ENCODE results near the gene ACAD11.

Gene ACAD11

DNA sequence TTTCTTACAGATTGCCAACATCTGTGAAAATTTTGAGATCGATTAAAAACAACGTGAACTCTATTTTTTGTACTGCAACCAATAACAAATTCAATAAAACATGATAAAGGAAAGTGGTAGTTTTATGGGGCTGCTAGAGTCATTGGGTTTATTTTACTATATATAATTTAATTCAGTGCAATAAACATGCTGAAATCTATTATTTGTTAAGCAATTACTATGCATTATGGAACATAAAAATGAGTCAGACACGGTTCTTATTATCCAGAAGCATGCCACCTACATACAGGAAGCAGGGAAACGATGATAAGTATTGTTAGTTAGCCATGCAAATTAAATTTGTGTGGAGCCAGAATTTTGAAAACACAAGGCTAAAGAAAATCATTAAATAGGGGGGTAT, 35.4 kb upstream of the ACAD11 start:
- Histone ChIP-seq H3K27me3 (ENCODE audit: control insufficient read depth in 3 of 3, insufficient read depth in 3 of 3, low read depth in 1 of 3, low read length in 3 of 3) (no peaks in the 10 kb centered on the region), H2BK12ac (ENCODE audit: low read length) (no peak overlapping the region), H3K4me3 (ENCODE audit: low read length in 2 of 2) (no peak overlapping the region), H3K23ac (ENCODE audit: low read depth, low read length, poor library complexity) (no peak overlapping the region), H2BK5ac (ENCODE audit: low read length) (no peak overlapping the region), H3K9ac (ENCODE audit: low read depth, low read length, poor library complexity) (no peak overlapping the region), H3K36me3 (replicated peaks in 1 of 2; ENCODE audit: control insufficient read depth in 2 of 2, insufficient read depth in 2 of 2, low read length in 2 of 2) (peaks cover 13 to 95% of the 10 kb centered on the region in 2 donors), H4K8ac (ENCODE audit: low read depth, low read length) (no peak overlapping the region), H3K79me1 (ENCODE audit: low read depth, low read length) (no peaks in the 10 kb centered on the region), H3K4ac (ENCODE audit: low read length) (no peak overlapping the region), H2AFZ (ENCODE audit: low read length) (no peak overlapping the region), H3K14ac (ENCODE audit: low read length) (no peak overlapping the region), H3K4me1 (ENCODE audit: control insufficient read depth in 2 of 2, insufficient read depth in 1 of 2, low read depth in 1 of 2, low read length in 2 of 2) (no peaks in the 10 kb centered on the region), H3K18ac (ENCODE audit: low read length) (no peak overlapping the region), H2BK120ac (ENCODE audit: low read depth, low read length) (no peak overlapping the region), H2BK15ac (ENCODE audit: low read length) (no peak overlapping the region), H2AK5ac (ENCODE audit: low read depth, low read length) (no peak overlapping the region), H3K4me2 (ENCODE audit: insufficient read depth, low read length, poor library complexity, severe bottlenecking) (no peak overlapping the region), H4K91ac (ENCODE audit: low read depth, low read length, poor library complexity) (no peak overlapping the region), H3K9me3 (replicated peaks in 1 of 2; ENCODE audit: control insufficient read depth in 2 of 2, insufficient read depth in 1 of 2, low read depth in 1 of 2, low read length in 2 of 2) (no peaks in the 10 kb centered on the region), H3K27ac (replicated peaks; ENCODE audit: low read length) (no peak overlapping the region)
- no CpG with 5 or more reads among the region's 4 CpGs for WGBS, 2 donors (ENCODE audit: extremely low coverage in 2 of 2, insufficient read length in 2 of 2, insufficient replicate concordance in 1 of 2)
- DNase-seq (ENCODE audit: low spot score), result no peak

DNA sequence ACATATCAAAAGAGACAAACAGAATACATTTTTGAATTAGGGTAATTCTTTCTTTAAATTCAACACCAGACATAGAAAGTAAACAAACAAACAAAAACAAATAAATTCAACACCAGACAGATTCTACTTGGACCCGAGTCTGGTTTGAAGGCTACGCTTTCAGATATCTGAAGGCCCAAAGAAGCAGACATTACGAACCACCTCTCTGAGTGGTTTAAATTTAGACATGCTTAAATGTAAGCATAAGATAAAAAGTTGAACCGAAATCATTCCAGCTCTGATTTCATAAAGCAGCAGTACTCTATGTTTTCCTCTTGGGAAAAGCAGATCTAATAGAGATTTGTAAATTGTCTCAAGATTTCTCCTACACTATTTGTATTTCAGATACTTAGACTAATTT, 30.4 kb upstream of the ACAD11 start:
- no peak overlapping the region for H3K4me3 ChIP-seq (ENCODE audit: low read length in 2 of 2)
- no peak overlapping the region for H3K14ac ChIP-seq (ENCODE audit: low read length)
- H2BK15ac ChIP-seq (ENCODE audit: low read length), result no peak overlapping the region
- H2BK5ac ChIP-seq (ENCODE audit: low read length), result no peak overlapping the region
- H3K4ac ChIP-seq (ENCODE audit: low read length), result no peak overlapping the region
- H2BK12ac ChIP-seq (ENCODE audit: low read length), result no peak overlapping the region
- H3K9me3 ChIP-seq (replicated peaks in 1 of 2; ENCODE audit: control insufficient read depth in 2 of 2, insufficient read depth in 1 of 2, low read depth in 1 of 2, low read length in 2 of 2), result no peaks in the 10 kb centered on the region
- H4K91ac ChIP-seq (ENCODE audit: low read depth, low read length, poor library complexity), result no peak overlapping the region
- H4K8ac ChIP-seq (ENCODE audit: low read depth, low read length), result no peak overlapping the region
- no peak overlapping the region for H3K4me2 ChIP-seq (ENCODE audit: insufficient read depth, low read length, poor library complexity, severe bottlenecking)
- no peaks in the 10 kb centered on the region for H3K27me3 ChIP-seq (ENCODE audit: control insufficient read depth in 3 of 3, insufficient read depth in 3 of 3, low read depth in 1 of 3, low read length in 3 of 3)
- no peak overlapping the region for H3K27ac ChIP-seq (replicated peaks; ENCODE audit: low read length)
- H2AFZ ChIP-seq (ENCODE audit: low read length), result no peak overlapping the region
- peaks cover 15 to 98% of the 10 kb centered on the region in 2 donors for H3K36me3 ChIP-seq (replicated peaks in 1 of 2; ENCODE audit: control insufficient read depth in 2 of 2, insufficient read depth in 2 of 2, low read length in 2 of 2)
- no peak overlapping the region for H3K23ac ChIP-seq (ENCODE audit: low read depth, low read length, poor library complexity)
- no peaks in the 10 kb centered on the region for H3K79me1 ChIP-seq (ENCODE audit: low read depth, low read length)
- no CpG with 5 or more reads among the region's 4 CpGs for WGBS, 2 donors (ENCODE audit: extremely low coverage in 2 of 2, insufficient read length in 2 of 2, insufficient replicate concordance in 1 of 2)
- no peak overlapping the region for H3K9ac ChIP-seq (ENCODE audit: low read depth, low read length, poor library complexity)
- H3K18ac ChIP-seq (ENCODE audit: low read length), result no peak overlapping the region
- no peaks in the 10 kb centered on the region for H3K4me1 ChIP-seq (ENCODE audit: control insufficient read depth in 2 of 2, insufficient read depth in 1 of 2, low read depth in 1 of 2, low read length in 2 of 2)
- no peak for DNase-seq (ENCODE audit: low spot score)
- no peak overlapping the region for H2BK120ac ChIP-seq (ENCODE audit: low read depth, low read length)
- no peak overlapping the region for H2AK5ac ChIP-seq (ENCODE audit: low read depth, low read length)

DNA sequence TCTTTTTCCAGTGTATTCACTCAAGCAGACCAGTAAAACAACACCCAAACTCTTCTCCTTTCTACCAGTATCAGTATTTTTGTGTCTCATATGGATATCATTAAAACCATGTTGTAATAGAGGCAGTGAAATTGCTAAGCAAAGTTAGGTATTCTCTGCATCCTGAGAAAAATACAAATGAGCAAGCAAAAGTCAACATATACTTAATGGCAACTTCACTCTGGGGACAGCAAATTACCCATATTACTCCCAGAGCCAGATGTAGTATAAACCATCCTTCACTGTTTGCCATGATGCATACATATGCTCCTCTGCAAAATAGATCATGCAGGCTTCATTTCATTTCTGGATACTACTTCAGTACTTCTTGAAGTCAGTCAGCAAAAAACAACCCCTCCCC, 22.6 kb upstream of the ACAD11 start:
- Histone ChIP-seq H3K14ac (ENCODE audit: low read length) (no peak overlapping the region), H3K27me3 (ENCODE audit: control insufficient read depth in 3 of 3, insufficient read depth in 3 of 3, low read depth in 1 of 3, low read length in 3 of 3) (no peaks in the 10 kb centered on the region), H3K4me1 (ENCODE audit: control insufficient read depth in 2 of 2, insufficient read depth in 1 of 2, low read depth in 1 of 2, low read length in 2 of 2) (no peaks in the 10 kb centered on the region), H2BK5ac (ENCODE audit: low read length) (no peak overlapping the region), H4K8ac (ENCODE audit: low read depth, low read length) (no peak overlapping the region), H3K4me2 (ENCODE audit: insufficient read depth, low read length, poor library complexity, severe bottlenecking) (no peak overlapping the region), H4K91ac (ENCODE audit: low read depth, low read length, poor library complexity) (no peak overlapping the region), H3K4ac (ENCODE audit: low read length) (no peak overlapping the region), H2AFZ (ENCODE audit: low read length) (no peak overlapping the region), H2BK12ac (ENCODE audit: low read length) (no peak overlapping the region), H3K79me1 (ENCODE audit: low read depth, low read length) (no peaks in the 10 kb centered on the region), H2AK5ac (ENCODE audit: low read depth, low read length) (no peak overlapping the region), H3K4me3 (ENCODE audit: low read length in 2 of 2) (no peak overlapping the region), H3K9ac (ENCODE audit: low read depth, low read length, poor library complexity) (no peak overlapping the region), H3K23ac (ENCODE audit: low read depth, low read length, poor library complexity) (no peak overlapping the region), H3K18ac (ENCODE audit: low read length) (no peak overlapping the region), H3K9me3 (replicated peaks in 1 of 2; ENCODE audit: control insufficient read depth in 2 of 2, insufficient read depth in 1 of 2, low read depth in 1 of 2, low read length in 2 of 2) (no peaks in the 10 kb centered on the region), H2BK120ac (ENCODE audit: low read depth, low read length) (no peak overlapping the region), H2BK15ac (ENCODE audit: low read length) (no peak overlapping the region), H3K27ac (replicated peaks; ENCODE audit: low read length) (no peak overlapping the region), H3K36me3 (replicated peaks in 1 of 2; ENCODE audit: control insufficient read depth in 2 of 2, insufficient read depth in 2 of 2, low read length in 2 of 2) (peaks cover 5 to 96% of the 10 kb centered on the region in 2 donors)
- no peak for DNase-seq (ENCODE audit: low spot score)

DNA sequence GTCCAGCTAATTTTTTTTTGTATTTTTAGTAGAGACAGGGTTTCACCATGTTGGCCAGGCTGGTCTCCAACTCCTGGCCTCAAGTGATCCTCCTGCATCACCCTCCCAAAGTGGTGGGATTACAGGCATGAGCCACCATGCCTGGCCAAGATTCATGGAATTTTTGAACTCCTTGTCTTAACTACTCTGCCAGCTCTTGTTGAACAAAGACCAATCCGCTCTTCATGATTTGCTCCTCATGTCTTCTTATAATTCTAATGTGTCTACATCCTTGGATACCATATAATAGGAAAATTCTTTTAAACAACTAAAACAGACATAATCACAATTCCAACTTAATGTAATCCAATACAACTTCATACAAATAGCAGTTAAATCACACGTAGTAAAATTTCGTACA, 21.8 kb upstream of the ACAD11 start:
- Histone ChIP-seq H3K4me1 (ENCODE audit: control insufficient read depth in 2 of 2, insufficient read depth in 1 of 2, low read depth in 1 of 2, low read length in 2 of 2) (no peaks in the 10 kb centered on the region), H3K4me2 (ENCODE audit: insufficient read depth, low read length, poor library complexity, severe bottlenecking) (no peak overlapping the region), H2AFZ (ENCODE audit: low read length) (no peak overlapping the region), H3K4me3 (ENCODE audit: low read length in 2 of 2) (no peak overlapping the region), H2BK12ac (ENCODE audit: low read length) (no peak overlapping the region), H3K18ac (ENCODE audit: low read length) (no peak overlapping the region), H2AK5ac (ENCODE audit: low read depth, low read length) (no peak overlapping the region), H3K14ac (ENCODE audit: low read length) (no peak overlapping the region), H3K27ac (replicated peaks; ENCODE audit: low read length) (no peak overlapping the region), H3K4ac (ENCODE audit: low read length) (no peak overlapping the region), H4K8ac (ENCODE audit: low read depth, low read length) (no peak overlapping the region), H3K36me3 (replicated peaks in 1 of 2; ENCODE audit: control insufficient read depth in 2 of 2, insufficient read depth in 2 of 2, low read length in 2 of 2) (peaks cover 7 to 96% of the 10 kb centered on the region in 2 donors), H2BK120ac (ENCODE audit: low read depth, low read length) (no peak overlapping the region), H3K27me3 (ENCODE audit: control insufficient read depth in 3 of 3, insufficient read depth in 3 of 3, low read depth in 1 of 3, low read length in 3 of 3) (no peaks in the 10 kb centered on the region), H2BK5ac (ENCODE audit: low read length) (no peak overlapping the region), H2BK15ac (ENCODE audit: low read length) (no peak overlapping the region), H3K79me1 (ENCODE audit: low read depth, low read length) (no peaks in the 10 kb centered on the region), H3K9ac (ENCODE audit: low read depth, low read length, poor library complexity) (no peak overlapping the region), H4K91ac (ENCODE audit: low read depth, low read length, poor library complexity) (no peak overlapping the region), H3K23ac (ENCODE audit: low read depth, low read length, poor library complexity) (no peak overlapping the region), H3K9me3 (replicated peaks in 1 of 2; ENCODE audit: control insufficient read depth in 2 of 2, insufficient read depth in 1 of 2, low read depth in 1 of 2, low read length in 2 of 2) (no peaks in the 10 kb centered on the region)
- WGBS, 2 donors (ENCODE audit: extremely low coverage in 2 of 2, insufficient read length in 2 of 2, insufficient replicate concordance in 1 of 2), result no CpG with 5 or more reads among the region's 3 CpGs
- DNase-seq (ENCODE audit: low spot score), result no peak
